ENCODE data around the gene PYDC1.

The PYDC1 gene

GRCh38 chr16:31213877-31214707 is 2.8 kb downstream of the PYDC1 start, which contains the start of gene TRIM72:
Gene TRIM72 (plus strand): TSS chr16:31214119. CDS start chr16:31214739, 620 bp downstream.
- H3K4me3 ChIP-seq (ENCODE audit: low read depth, low read length): peak within 1 kb of the TSS; percentile 28
- no peak for DNase-seq (ENCODE audit: low read depth, low spot score)
- in situ Hi-C loops (cut with HindIII; ENCODE audit: low sequenced_read_pairs): no loop called here
- no peak for TF ChIP-seq CTCF (IDR thresholded peaks at IDR 0.05; ENCODE audit: low read depth, low read length)

- no peak overlapping the region for H3K4me3 ChIP-seq (ENCODE audit: low read depth, low read length)
- in situ Hi-C loops (cut with HindIII; ENCODE audit: low sequenced_read_pairs): no loop called here
- DNase-seq (ENCODE audit: low read depth, low spot score): no peak
- TF ChIP-seq CTCF (IDR thresholded peaks at IDR 0.05; ENCODE audit: low read depth, low read length): no peak
These were observed 3.6 kb downstream of the PYDC1 start for GRCh38 chr16:31213342-31213741.

DNA sequence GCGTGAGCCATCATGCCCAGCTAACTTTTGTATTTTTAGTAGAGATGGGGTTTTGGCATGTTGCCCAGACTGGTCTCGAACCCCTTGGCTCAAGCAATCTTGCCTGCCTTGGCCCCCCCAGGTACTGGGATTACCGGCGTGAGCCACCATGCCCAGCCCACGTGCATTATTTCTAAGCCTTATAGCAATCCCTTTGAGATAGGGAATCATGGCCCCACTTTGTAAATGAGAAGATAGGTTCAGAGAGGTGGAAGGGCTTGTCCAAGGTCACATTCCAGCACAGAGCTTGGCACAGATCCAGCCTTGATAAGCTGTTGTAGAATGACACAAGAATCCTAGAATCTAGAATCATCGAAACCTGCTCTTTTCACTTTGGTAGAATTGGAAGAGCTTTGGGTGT is 10.2 kb downstream of the PYDC1 start:
- no peak overlapping the region for H3K4me3 ChIP-seq (ENCODE audit: low read depth, low read length)
- DNase-seq (ENCODE audit: low read depth, low spot score): no peak
- TF ChIP-seq CTCF (IDR thresholded peaks at IDR 0.05; ENCODE audit: low read depth, low read length): no peak
- in situ Hi-C loops (cut with HindIII; ENCODE audit: low sequenced_read_pairs): no loop called here

GRCh38 chr16:31204871-31205666 is 11.9 kb downstream of the PYDC1 start:
- in situ Hi-C loops (cut with HindIII; ENCODE audit: low sequenced_read_pairs): no loop called here
- no peak overlapping the region for H3K4me3 ChIP-seq (ENCODE audit: low read depth, low read length)

DNA sequence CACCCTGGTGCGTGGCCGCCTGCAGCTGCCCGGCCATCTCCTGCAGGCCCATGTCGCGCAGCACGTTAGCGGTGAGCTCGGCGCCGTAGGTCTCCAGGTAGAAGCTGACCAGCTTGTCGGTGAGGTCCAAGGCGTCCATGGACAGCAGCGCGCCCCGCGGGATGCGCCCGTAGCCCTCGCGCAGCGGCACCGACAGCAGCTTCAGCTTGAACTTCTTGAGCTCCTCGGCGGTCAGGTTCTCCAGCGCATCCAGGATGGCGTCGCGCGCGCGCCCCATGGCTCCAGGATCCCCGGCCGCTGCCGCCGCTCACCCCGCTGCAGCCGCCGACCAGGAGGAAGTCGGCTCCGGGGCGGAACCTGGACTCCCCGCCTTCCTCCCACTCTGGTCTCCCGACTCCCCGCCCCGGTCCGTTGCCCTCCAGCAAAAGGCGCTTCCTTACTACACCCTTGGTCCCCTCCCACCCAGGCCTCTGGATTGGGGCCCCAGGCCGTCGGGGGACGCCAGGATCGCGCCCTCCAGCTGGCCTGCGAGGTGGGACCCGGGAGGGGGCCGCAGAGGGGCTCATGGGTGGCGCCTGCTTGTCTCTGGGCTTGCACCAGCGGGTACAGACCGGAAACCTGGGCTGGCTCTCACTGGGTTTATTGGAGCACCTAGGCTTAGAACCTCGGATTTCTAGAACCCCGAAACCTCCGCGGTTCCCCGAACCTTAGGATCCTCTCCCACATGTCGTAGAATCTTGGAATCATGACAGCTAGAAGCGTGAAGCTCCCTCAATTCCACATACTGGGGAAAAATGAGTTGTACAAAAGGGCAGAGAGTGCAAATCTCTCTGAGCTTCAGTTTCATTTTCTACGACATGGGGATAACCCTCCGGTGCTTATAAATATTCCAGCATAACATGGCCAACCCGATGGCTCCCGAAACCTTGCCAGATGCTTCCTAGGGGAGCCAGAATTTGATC is 14.2 kb downstream of the PYDC1 start, which contains the start of gene PYCARD:
Gene PYCARD, minus strand, starts transcription at position 347 of the 962 bp plus-strand sequence. Its CDS starts 70 bp downstream, at position 277.
- no peak for TF ChIP-seq CTCF (IDR thresholded peaks at IDR 0.05; ENCODE audit: low read depth, low read length)
- peak within 1 kb of the TSS; percentile 55 for H3K4me3 ChIP-seq (ENCODE audit: low read depth, low read length)
- in situ Hi-C loops (cut with HindIII; ENCODE audit: low sequenced_read_pairs): no loop called here
- DNase-seq (ENCODE audit: low read depth, low spot score): peak; percentile 23

More at GRCh38 chr16:31204871-31205666, 11.9 kb downstream of the PYDC1 start:
- DNase-seq (ENCODE audit: low read depth, low spot score): no peak
- no peak for TF ChIP-seq CTCF (IDR thresholded peaks at IDR 0.05; ENCODE audit: low read depth, low read length)

Data from astrocyte of the spinal cord (primary cell).